Raji (cell line): ENCODE results near the gene SEC14L3.

ENCODE experiments used
- POLR2A ChIP-seq: IDR thresholded peaks from 2 replicates; pipeline ENCODE4 v1.6.1; 2011; ENCODE audit warnings: low read depth, low read length, control low read depth; ENCODE audit not compliant: insufficient read depth

Gene SEC14L3

DNA sequence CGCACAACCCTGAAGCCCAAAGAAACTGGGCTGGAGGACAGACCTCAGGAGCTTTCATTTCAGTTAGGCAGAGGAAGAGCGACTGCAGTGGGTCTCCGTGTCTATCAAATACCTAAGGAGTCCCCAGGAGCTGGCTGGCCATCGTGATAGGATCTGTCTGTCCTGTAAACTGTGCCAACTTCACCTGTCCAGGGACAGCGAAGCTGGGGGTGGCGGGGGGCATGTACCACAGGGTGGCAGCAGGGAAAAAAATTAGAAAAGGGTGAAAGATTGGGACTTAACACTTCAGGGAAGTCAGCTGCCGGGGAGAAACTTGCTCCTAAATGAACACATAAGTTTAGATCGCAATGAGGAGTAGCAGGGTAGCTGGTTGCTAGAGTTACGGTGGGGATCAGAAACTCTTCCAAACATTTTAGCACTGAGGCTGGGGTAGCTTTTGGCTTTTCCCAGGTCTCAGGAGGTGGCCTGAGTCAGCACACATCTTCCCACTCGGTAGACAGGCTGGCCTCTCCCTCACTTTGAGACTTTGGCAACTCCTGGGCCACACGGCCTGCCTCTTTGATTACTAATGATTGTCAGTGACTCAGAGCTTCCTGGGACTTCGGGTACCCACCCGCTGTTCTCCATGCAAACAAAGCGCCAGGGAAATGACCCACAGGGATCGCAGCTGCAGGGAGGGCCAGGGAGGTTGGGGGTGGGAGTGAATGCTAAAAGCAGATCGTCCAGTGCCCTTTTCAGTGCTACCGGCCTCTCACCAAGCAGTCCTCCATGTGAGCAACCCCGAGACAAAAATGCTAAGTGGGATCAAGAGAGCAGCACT, 49.1 kb downstream of the SEC14L3 start:
- TF ChIP-seq POLR2A: no peak

DNA sequence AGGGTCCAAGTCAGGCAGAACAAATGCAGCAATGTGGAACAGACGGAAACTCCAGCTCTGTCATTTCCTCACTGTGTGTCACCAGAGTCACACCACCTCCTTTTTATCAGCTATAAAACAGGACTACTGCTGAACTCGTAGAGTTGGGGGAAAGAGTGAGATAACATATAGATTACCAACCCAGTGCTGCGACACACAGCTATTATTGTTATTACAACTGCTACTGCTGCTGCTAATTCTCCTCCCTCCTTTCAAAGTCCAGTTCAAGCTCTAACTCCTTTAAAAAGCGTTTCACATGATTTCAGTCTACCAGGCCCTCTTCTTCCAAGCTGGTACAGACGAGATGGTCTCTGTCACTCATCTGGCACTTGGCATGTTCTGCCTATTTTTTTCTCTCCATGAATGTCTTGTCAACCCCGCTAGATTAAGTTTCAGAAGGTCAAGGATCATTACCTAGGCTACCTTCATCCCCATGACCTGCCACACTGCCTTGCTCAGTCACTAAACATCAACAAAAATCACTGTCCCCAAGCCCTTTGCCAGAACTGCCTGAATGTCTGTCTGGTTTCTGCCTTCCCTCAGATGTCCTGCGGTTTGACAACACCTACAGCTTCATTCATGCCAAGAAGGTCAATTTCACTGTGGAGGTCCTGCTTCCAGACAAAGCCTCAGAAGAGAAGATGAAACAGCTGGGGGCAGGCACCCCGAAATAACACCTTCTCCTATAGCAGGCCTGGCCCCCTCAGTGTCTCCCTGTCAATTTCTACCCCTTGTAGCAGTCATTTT, 49.9 kb downstream of the SEC14L3 start:
- TF ChIP-seq POLR2A: 0 out of 2 replicates have a peak, but pooled peaks have one; percentile 14

GRCh38 chr22:30420347-30421125, 51.3 kb downstream of the SEC14L3 start:
- TF ChIP-seq POLR2A: no peak

- TF ChIP-seq POLR2A: no peak
Measured at GRCh38 chr22:30416837-30417236, 55.0 kb downstream of the SEC14L3 start.

DNA sequence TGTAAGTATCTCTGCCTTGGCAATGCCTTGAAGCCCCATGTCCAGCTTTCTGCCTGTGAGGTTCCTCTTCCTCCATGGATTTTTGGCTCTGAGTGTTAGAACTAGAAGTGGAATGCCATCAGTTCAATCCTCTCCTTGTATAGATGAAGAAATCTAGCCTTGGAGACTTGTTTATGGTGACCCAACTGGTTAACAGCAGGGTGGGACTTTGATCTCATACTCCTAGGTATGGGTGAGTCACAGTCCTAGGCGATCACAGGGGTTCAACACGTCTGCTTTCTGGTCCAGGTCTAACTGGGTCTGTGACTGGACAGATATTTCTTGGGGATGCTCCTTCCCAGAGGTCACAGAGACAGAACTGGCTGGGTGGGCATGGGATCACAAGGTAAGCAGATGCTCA, 55.4 kb downstream of the SEC14L3 start:
- TF ChIP-seq POLR2A: no peak

GRCh38 chr22:30414525-30415047, 57.2 kb downstream of the SEC14L3 start:
- no peak for TF ChIP-seq POLR2A

DNA sequence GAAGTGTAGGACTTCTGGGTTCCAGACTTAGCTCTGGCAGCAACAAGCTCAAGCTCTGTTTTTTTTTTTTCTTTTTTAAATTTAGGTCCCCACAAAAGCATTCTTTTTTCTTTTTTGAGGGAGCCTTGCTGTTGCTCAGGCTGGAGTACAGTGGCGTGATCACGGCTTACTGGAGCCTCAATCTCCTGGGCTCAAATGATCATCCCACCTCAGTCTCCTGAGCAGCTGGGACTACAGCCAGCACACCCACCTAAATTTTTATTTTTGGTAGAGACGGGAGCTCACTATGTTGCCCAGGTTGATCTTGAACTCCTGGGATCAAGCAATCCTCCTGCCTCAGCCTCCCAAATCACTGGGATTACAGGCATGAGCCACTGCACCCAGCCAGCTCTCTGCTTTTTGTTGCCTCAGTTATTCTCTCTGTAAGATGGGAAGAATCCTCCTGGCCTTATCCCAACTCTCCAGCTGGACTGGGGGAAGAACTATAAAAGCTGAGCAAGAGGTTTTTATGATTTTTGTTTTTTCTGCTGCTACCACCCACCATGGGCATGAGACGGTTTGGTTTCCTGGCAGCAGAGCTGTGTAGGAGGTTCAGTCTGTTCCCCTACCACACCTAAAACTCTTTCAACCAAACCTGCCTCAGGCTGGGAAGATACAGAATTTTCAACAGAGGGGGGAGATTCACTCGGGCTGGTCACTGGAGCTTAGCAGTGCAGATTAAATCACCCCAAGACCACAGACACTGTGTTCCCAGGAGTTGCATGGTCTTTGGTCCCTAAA, 57.9 kb downstream of the SEC14L3 start:
- no peak for TF ChIP-seq POLR2A

- TF ChIP-seq POLR2A: no peak
Measured at GRCh38 chr22:30413001-30413400, 58.8 kb downstream of the SEC14L3 start.

DNA sequence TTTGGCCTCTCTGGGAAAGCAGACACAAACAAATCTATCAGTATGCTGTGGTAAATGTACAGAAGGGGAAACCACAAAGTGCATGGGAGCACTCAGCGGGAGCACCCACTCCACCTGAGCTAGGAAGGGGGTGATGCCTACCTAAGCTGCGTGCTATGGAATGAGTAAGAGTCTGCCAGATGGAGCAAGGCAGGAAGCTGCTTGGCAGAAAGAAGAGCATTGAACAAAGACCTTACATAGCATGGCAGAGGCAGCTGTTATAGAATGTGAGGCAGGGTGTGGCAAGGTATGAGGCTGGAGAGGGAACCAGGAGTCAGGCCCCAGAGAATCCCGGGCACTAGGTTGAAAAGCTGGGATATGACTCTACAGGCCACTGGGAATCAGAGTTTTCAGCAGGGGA, 60.0 kb downstream of the SEC14L3 start:
- no peak for TF ChIP-seq POLR2A
